Hepatocyte (in vitro differentiated cells): Measurements from ENCODE around the gene DOC2A.

ENCODE experiments used
- EZH2phosphoT487 ChIP-seq: fragments of 200-600 bp; sonication (generic); IDR thresholded peaks from one replicate; pipeline ENCODE4 v1.6.1; 2018; ENCODE audit warnings: antibody characterized with exemption, mild to moderate bottlenecking, low read depth, moderate library complexity; ENCODE audit not compliant: unreplicated experiment, severe bottlenecking
- TF ChIP-seq, protein P1 (sequence below): fragments of 200-600 bp; sonication (generic); IDR thresholded peaks from 2 replicates; pipeline ENCODE4 v1.5.1; 2016; ENCODE audit warnings: antibody characterized with exemption, mild to moderate bottlenecking; ENCODE audit not compliant: poor library complexity

DNA sequence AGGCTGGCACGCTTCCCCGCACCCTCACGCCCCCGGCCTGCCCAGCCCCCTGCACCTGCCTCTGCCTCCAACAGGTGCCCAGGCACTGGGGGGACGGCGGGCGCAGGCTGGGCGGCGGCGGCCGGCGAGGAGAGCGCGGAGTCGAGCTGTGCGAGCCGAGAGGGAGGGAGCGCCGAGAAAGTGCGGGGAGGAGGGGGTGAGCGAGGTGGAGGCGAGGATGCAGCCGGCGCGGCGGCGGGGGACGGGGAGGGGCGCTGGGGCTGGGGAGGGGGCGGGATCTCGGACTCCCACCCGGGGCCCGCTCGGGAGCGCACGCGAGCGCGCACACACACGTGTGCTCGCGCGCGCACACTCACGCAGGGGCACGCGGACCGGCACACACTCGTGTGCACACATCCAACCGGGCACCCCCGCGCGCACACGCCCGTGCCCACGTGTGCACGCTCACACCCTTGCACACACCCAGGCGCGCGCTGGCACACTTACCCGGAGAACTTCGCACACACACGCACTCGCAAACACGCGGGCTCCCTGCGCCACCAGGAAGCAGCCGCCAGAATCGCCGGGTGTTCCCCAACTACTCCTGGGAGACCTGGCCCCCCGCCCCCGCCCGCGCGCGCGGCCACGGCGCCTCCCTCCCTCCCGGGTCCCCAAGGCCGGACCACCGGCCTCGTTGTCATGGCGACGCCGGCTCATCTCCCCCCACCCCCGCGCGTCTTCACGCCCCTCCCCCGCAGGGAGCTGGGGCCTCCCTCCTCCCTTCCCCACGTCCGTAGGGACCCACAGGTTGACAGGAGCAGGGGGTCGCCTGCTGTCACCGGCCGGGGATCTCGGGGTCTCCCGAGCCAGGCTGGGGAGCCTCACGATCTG lies at the start of gene DOC2A:
- TF ChIP-seq, protein P1, sequence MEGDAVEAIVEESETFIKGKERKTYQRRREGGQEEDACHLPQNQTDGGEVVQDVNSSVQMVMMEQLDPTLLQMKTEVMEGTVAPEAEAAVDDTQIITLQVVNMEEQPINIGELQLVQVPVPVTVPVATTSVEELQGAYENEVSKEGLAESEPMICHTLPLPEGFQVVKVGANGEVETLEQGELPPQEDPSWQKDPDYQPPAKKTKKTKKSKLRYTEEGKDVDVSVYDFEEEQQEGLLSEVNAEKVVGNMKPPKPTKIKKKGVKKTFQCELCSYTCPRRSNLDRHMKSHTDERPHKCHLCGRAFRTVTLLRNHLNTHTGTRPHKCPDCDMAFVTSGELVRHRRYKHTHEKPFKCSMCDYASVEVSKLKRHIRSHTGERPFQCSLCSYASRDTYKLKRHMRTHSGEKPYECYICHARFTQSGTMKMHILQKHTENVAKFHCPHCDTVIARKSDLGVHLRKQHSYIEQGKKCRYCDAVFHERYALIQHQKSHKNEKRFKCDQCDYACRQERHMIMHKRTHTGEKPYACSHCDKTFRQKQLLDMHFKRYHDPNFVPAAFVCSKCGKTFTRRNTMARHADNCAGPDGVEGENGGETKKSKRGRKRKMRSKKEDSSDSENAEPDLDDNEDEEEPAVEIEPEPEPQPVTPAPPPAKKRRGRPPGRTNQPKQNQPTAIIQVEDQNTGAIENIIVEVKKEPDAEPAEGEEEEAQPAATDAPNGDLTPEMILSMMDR = no peak
- TF ChIP-seq EZH2phosphoT487 = no peak
